ENCODE data around the gene MBD3. TPM values are rescaled to one million over a fixed set of nuclear protein-coding genes. Genes with fewer than 3 reads are reported as not detected.
"Not testable (repeated sequence)": the region's sequence is repeated elsewhere in the genome, so short reads cannot be mapped to it uniquely, and the experiment has no call there.

Gene MBD3
- total RNA-seq: 171 and 179 TPM in 2 replicates
- polyA plus RNA-seq: 71.6 and 93.3 TPM in 2 replicates

- no peak for TF ChIP-seq CTCF (IDR thresholded peaks at IDR 0.05; ENCODE audit: low read depth, low read length)
- peaks cover 16% of the 10 kb centered on the region for H3K4me1 ChIP-seq (ENCODE audit: low read depth)
- H3K4me3 ChIP-seq: peak within 1 kb of the TSS; percentile 90
- peak; percentile 96 to 99 for DNase-seq (ENCODE audit: low read depth in 1 of 2, low spot score in 1 of 2)
- peak within 1 kb of the TSS; percentile 100 for H3K27ac ChIP-seq
- peaks cover 22% of the 10 kb centered on the region for H3K36me3 ChIP-seq
- no peaks in the 10 kb centered on the region for H3K27me3 ChIP-seq
- H3K9me3 ChIP-seq (ENCODE audit: low read depth): no peaks in the 10 kb centered on the region
Observed at GRCh38 chr19:1592755-1593500, at the start of gene MBD3. Gene MBD3 (minus strand): TSS chr19:1592865. CDS start chr19:1592631, 234 bp downstream.

- not testable (repeated sequence) for H3K27ac ChIP-seq; DNase-seq (ENCODE audit: low read depth in 1 of 2, low spot score in 1 of 2)
- peaks cover 13% of the 10 kb centered on the region for H3K36me3 ChIP-seq
Observed at GRCh38 chr19:1640893-1641448, 48.3 kb upstream of the MBD3 start.

GRCh38 chr19:1636325-1637236 lies 43.9 kb upstream of the MBD3 start:
- peaks cover 12% of the 10 kb centered on the region for H3K36me3 ChIP-seq
- H3K27me3 ChIP-seq: no peaks in the 10 kb centered on the region
- no peaks in the 10 kb centered on the region for H3K9me3 ChIP-seq (ENCODE audit: low read depth)
- DNase-seq (ENCODE audit: low read depth in 1 of 2, low spot score in 1 of 2): no peak
- H3K4me1 ChIP-seq (ENCODE audit: low read depth): peaks cover 3% of the 10 kb centered on the region
- no peak overlapping the region for H3K27ac ChIP-seq
- TF ChIP-seq CTCF (IDR thresholded peaks at IDR 0.05; ENCODE audit: low read depth, low read length): no peak
- H3K4me3 ChIP-seq: no peak overlapping the region

More at GRCh38 chr19:1640893-1641448, 48.3 kb upstream of the MBD3 start:
- H3K4me3 ChIP-seq; H3K9me3 ChIP-seq (ENCODE audit: low read depth); H3K4me1 ChIP-seq (ENCODE audit: low read depth); H3K27me3 ChIP-seq: not testable (repeated sequence)

GRCh38 chr19:1634938-1635243 lies 42.2 kb upstream of the MBD3 start:
- Histone ChIP-seq H3K9me3 (ENCODE audit: low read depth) (no peaks in the 10 kb centered on the region), H3K27me3 (no peaks in the 10 kb centered on the region), H3K4me3 (no peak overlapping the region), H3K4me1 (ENCODE audit: low read depth) (peaks cover 3% of the 10 kb centered on the region), H3K36me3 (peaks cover 8% of the 10 kb centered on the region), H3K27ac (no peak overlapping the region)
- TF ChIP-seq CTCF (IDR thresholded peaks at IDR 0.05; ENCODE audit: low read depth, low read length): no peak
- no peak for DNase-seq (ENCODE audit: low read depth in 1 of 2, low spot score in 1 of 2)

- peaks cover 8% of the 10 kb centered on the region for H3K36me3 ChIP-seq
- DNase-seq (ENCODE audit: low read depth in 1 of 2, low spot score in 1 of 2): no peak
- H3K4me3 ChIP-seq: no peak overlapping the region
Observed at GRCh38 chr19:1634242-1634937, 41.7 kb upstream of the MBD3 start.

More at GRCh38 chr19:1634242-1634937, 41.7 kb upstream of the MBD3 start:
- Histone ChIP-seq H3K27me3 (no peaks in the 10 kb centered on the region), H3K27ac (no peak overlapping the region), H3K9me3 (ENCODE audit: low read depth) (no peaks in the 10 kb centered on the region), H3K4me1 (ENCODE audit: low read depth) (peaks cover under 1% of the 10 kb centered on the region)
- TF ChIP-seq CTCF (IDR thresholded peaks at IDR 0.05; ENCODE audit: low read depth, low read length): no peak

Data from cardiac muscle cell (in vitro differentiated cells and primary cell).